Islet of Langerhans (tissue), 1 donor: ENCODE results near the gene SLC36A3.
"Not testable (repeated sequence)": the region's sequence is repeated elsewhere in the genome, so short reads cannot be mapped to it uniquely, and the experiment has no call there.

Source experiments
- FAIRE-seq: peaks from one replicate; lab custom pipeline; 2011; peaks lifted over from hg19 to GRCh38; lab: Jason Lieb, UNC

SLC36A3 gene

DNA sequence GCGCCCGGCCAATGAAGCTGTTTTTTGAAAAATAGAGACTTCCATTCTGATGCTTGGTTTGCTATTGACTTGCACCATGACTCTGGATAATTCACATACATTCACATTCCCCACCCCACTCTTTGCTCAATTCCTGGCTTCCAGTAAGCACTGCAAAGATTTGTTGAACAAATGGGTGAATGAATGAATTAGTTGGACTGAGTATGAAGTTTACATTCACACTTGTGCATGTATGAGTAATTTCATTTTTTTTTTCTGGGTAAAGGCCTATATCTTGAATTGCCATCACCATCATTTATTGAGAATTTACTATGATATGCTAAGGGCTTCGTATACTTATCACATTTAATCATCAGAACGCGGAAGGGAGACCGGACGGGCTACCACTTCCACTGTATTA, 65.9 kb downstream of the SLC36A3 start:
- no peak for FAIRE-seq

DNA sequence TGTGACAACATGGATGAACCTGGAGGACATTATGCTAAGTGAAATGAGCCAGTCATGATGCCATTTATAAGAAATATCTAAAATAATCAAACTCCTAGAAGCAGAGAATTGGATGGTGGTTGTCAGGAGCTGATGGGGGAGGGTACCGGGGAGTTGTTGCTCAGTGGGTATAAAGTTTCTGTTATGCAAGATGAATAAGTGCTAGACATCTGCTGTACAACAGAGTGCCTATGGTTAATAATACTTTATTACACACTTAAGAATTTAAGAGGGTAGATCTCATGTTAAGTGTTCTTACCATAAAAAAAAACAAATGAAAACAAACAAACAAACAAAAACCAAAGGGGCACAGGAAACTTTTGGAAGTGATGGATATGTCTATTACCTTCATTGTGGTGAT, 66.7 kb downstream of the SLC36A3 start:
- no peak for FAIRE-seq

DNA sequence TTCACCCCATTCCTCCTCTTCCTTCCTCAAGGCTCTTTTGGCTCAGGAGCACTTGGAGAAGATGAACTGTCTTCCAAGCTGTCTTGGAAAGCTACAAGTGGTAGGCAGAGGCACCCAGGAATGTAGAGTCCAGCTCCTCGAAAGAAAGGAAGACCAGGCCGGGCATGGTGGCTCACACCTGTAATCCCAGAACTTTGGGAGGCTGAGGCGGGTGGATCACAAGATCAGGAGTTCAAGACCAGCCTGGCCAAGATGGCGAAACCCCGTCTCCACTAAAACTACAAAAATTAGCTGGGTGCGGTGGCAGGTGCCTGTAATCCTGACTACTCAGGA, 68.4 kb downstream of the SLC36A3 start:
- not testable (repeated sequence) for FAIRE-seq

DNA sequence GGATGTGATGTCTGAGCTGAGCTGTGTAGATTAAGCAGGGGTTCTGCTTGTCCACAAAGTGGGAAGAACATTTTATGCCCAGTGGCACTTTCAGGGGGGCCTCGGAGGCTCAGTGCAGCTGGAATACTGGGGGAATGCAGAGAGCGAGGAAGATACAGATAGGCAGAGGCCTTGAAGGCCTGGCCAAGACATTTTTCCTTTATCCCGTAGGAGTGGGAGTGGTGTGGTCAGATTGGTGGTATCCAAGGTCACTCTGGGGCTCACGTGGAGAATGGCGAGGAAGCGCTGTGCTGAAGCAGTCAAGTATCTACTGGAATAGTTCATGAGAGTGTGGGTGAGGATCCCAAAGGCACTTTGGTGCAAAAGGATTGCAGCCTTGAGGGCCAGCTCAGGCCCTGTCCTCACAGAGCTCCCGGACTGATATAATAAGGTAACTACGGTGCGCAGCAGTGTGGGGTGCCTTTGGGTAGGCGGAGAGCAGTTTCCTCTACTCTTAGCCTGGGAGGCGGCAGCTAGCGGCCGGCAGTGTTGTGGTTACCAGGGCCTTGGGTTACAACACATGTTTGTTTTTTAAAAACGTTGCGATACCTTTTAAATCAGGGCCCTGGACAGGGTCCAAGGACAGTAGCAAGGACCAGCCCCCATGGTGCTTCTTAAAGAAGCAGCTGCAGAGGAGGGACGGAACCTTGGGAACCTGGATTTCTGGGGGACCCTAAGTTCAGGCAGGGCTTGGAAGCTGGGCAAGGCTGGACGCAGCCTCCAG, 68.9 kb downstream of the SLC36A3 start:
- FAIRE-seq: no peak

DNA sequence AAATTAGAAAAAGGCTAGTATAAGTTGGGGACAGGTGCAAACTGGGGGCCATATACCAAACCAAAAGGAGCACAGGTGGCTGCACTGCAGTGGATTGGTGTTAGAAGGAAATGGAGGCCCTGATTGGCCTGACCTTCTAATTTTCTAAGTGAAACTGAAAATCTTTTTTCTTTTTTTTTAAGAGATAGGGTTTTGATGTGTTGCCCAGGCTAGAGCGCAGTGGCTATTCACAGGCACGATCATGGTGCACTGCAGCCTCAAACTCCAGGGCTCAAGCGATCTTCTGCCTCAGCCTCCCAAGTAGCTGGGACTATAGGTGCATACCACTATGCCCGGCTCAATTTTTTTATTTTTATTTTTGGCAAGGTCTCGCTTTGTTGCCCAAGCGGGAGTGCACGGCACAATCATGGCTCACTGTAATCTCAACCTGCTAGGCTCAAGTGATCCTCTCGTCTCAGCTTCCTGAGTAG, 69.9 kb downstream of the SLC36A3 start:
- FAIRE-seq: no peak

DNA sequence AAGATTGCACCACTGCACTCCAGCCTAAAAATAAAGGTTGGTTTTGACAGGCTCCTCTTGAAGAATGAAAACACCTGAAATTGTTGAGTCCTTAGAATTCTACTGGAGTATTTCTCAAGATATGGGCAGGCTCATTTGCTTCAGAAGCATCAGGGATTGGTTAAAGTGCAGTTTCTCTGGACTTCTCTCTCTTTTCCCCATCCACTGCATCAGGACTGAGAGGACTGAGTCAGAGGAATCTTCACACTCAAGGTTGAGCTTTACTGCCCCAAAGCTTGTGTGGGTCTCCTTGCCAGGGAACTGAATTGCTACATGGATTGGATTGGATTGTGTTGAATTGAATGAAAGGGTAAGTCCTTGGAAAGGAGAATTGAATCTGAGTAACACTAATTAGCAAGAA, 72.2 kb downstream of the SLC36A3 start:
- no peak for FAIRE-seq

DNA sequence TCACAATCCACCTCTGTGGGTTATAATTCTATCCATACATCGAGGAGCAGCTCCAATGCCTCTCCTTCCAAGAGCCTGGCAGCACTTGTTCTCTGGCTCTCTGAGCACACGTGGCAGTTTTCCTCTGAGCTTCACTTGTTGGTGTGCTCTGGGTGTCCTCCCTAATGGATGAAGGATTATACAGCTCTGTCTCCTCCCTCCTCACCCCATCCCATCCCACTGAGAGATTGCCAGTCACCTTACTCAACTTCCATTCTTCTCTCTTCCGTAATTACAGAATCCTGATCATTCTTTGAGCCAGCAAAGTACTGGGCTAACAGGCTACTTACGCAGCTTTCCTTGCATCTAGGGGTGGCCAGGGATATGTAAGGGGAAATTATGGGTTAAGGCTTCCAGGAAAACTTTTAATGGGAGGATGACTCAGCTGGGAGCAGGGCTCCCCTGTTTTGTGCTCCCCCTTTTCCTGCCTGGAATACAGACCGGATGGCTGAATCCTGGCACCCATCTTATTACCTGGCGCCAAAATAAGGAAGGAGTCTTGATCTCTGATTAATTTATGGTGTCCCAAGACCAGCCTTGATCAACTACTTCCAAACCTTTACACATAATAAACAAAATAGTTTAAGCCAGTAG, 73.4 kb downstream of the SLC36A3 start:
- no peak for FAIRE-seq

DNA sequence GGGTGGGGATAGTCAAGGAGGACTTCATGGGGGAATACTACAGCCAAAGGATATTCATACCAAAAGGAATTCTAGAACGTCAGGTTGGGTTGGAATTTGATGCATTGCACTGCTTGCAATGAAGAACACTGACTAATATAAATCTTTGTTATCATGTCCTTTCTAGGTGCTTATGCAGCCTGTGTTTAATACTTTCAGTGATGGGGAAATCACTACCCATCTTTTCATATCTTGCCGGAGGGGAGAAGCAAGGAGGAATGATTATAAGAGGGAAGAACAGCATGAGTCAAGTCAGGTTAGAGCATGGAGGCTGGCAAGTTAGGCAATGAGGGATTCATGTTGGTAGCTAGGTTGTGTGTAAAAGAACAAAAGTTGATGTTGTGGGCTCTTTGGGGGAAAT, 74.6 kb downstream of the SLC36A3 start:
- FAIRE-seq: no peak

DNA sequence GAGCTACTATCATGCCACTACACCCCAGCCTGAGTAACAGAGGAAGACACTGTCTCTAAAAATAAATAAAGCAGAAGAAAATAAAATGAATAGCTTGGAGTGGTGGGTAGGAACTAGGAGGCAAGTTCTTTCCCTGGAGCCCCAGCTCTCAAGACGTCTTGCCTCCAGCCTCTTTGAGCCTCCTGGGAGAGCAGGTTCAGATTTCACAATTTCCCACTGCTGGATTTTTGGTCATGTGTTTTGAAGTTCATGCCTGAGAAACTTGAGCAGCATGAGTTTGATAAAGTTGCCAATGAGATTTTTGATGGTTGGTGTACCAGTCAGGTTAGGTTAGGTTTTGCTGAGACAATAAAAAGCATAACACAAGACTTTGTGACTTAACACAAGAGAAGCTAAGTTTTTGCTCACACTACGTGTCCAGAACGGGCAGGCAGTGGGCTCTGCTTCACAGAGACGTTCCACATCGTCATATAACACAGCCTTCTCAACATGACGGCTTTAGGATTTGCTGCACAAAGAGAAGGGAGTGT, 75.6 kb downstream of the SLC36A3 start:
- FAIRE-seq: no peak
